Measurements from ENCODE around the gene HES2. TPM values are rescaled to one million over a fixed set of nuclear protein-coding genes. Genes with fewer than 3 reads are reported as not detected.

Gene HES2
- total and polyA plus RNA-seq, 2 donors (not counting 1 experiment from before 2014, with no cell fraction given) = 0.50 TPM; not detected in 1

DNA sequence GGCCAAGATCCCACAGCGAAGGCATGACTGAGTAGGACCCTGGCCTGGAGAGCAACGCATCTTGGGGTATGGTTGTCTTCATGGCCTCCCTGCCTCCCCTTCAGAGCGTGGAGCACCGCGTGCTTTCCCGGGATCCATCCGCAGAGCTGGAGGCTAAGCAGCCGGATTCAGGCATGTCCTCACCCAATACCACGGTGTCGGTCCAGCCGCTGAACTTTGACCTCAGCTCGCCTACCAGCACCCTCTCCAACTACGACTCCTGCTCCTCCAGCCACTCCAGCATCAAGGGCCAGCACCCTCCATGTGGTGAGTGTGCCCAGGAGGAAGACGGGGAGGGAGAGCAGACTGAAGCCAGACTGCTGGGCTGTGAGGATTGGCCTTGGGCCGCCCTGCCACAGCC lies 24.7 kb upstream of the HES2 start:
- no peak overlapping the region for H3K27ac ChIP-seq (ENCODE audit: insufficient read depth, low read length)
- no peak for TF ChIP-seq EZH2 (IDR thresholded peaks at IDR 0.05; ENCODE audit: low read length, missing control alignments)
- TF ChIP-seq, protein P1, sequence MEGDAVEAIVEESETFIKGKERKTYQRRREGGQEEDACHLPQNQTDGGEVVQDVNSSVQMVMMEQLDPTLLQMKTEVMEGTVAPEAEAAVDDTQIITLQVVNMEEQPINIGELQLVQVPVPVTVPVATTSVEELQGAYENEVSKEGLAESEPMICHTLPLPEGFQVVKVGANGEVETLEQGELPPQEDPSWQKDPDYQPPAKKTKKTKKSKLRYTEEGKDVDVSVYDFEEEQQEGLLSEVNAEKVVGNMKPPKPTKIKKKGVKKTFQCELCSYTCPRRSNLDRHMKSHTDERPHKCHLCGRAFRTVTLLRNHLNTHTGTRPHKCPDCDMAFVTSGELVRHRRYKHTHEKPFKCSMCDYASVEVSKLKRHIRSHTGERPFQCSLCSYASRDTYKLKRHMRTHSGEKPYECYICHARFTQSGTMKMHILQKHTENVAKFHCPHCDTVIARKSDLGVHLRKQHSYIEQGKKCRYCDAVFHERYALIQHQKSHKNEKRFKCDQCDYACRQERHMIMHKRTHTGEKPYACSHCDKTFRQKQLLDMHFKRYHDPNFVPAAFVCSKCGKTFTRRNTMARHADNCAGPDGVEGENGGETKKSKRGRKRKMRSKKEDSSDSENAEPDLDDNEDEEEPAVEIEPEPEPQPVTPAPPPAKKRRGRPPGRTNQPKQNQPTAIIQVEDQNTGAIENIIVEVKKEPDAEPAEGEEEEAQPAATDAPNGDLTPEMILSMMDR (conservative IDR thresholded peaks at IDR 0.05 in 1 of 2, IDR thresholded peaks at IDR 0.05 in 1 of 2; ENCODE audit: low read depth in 1 of 2, low read length in 2 of 2) = no peak
- H4K20me1 ChIP-seq (ENCODE audit: control insufficient read depth, extremely low read depth, insufficient read depth, low read length) = no peaks in the 10 kb centered on the region
- H3K4me1 ChIP-seq (ENCODE audit: control insufficient read depth, extremely low read depth, insufficient read depth, low read length) = no peaks in the 10 kb centered on the region
- no peaks in the 10 kb centered on the region for H3K79me2 ChIP-seq (ENCODE audit: control insufficient read depth, insufficient read depth, low read length)
- no peak overlapping the region for H3K9ac ChIP-seq (ENCODE audit: insufficient read depth, low read length)
- no peak overlapping the region for H2AFZ ChIP-seq (ENCODE audit: low read length)
- no peak for DNase-seq (ENCODE audit: low read depth in 2 of 2)
- H3K4me3 ChIP-seq (replicated peaks in 1 of 4; ENCODE audit: control extremely low read depth in 1 of 4, insufficient read depth in 1 of 4, low read depth in 3 of 4, low read length in 4 of 4) = no peak overlapping the region
- H3K36me3 ChIP-seq (ENCODE audit: control insufficient read depth, insufficient read depth, low read length) = no peaks in the 10 kb centered on the region
- no peaks in the 10 kb centered on the region for H3K9me3 ChIP-seq (ENCODE audit: control insufficient read depth, insufficient read depth, low read depth, low read length)
- peaks cover 24% of the 10 kb centered on the region for H3K27me3 ChIP-seq (ENCODE audit: control insufficient read depth, insufficient read depth, low read length)
- H3K4me2 ChIP-seq (ENCODE audit: extremely low read depth, insufficient read depth, low read length) = no peak overlapping the region

DNA sequence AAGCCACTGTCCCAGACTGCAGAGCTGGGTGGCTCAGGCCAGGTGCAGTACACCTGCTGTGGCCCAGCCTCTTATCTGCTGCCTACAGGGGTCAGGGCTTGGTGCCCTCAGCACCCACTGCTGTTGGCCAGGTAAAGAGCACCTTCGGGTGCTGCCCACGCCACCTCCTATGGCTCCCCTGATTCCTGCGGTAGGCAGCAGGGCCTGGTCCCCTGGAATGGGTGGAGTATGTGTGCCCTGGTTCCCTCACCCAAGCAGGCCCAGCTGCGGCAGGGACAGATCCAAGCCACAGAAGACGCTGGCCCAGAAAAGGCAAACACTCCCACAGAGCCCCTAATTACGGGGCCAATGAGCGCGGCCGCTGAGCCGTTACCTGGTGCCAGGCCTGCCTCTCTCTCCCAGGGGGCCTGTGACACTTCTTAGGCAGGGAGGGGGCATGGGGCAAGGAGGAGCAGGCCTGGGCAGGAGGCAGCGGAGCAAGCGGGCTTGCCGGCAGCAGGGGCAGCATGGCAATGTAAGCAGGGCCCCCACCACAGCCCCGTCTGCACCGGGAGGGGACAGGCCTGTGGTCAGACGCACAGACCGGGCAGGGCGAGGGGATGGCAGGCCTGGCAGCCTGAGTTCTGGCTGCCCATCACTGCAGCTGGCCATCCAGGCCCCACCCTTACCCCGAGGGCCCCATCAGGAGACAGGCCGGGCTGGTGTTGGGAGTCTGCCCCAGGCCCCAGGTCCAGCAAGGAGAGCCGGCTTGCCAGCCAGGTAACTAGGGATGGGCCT lies 23.8 kb upstream of the HES2 start:
- Histone ChIP-seq H2AFZ (ENCODE audit: low read length) (no peak overlapping the region), H3K79me2 (ENCODE audit: control insufficient read depth, insufficient read depth, low read length) (no peaks in the 10 kb centered on the region), H3K4me1 (ENCODE audit: control insufficient read depth, extremely low read depth, insufficient read depth, low read length) (no peaks in the 10 kb centered on the region), H3K9me3 (ENCODE audit: control insufficient read depth, insufficient read depth, low read depth, low read length) (no peaks in the 10 kb centered on the region), H3K27me3 (ENCODE audit: control insufficient read depth, insufficient read depth, low read length) (peaks cover 18% of the 10 kb centered on the region), H3K36me3 (ENCODE audit: control insufficient read depth, insufficient read depth, low read length) (no peaks in the 10 kb centered on the region), H3K4me2 (ENCODE audit: extremely low read depth, insufficient read depth, low read length) (no peak overlapping the region), H3K9ac (ENCODE audit: insufficient read depth, low read length) (no peak overlapping the region), H3K27ac (ENCODE audit: insufficient read depth, low read length) (no peak overlapping the region), H4K20me1 (ENCODE audit: control insufficient read depth, extremely low read depth, insufficient read depth, low read length) (no peaks in the 10 kb centered on the region), H3K4me3 (replicated peaks in 1 of 4; ENCODE audit: control extremely low read depth in 1 of 4, insufficient read depth in 1 of 4, low read depth in 3 of 4, low read length in 4 of 4) (no peak overlapping the region)
- no peak for TF ChIP-seq EZH2 (IDR thresholded peaks at IDR 0.05; ENCODE audit: low read length, missing control alignments)
- TF ChIP-seq, protein P1 (conservative IDR thresholded peaks at IDR 0.05 in 1 of 2, IDR thresholded peaks at IDR 0.05 in 1 of 2; ENCODE audit: low read depth in 1 of 2, low read length in 2 of 2) = no peak
- no peak for DNase-seq (ENCODE audit: low read depth in 2 of 2)

DNA sequence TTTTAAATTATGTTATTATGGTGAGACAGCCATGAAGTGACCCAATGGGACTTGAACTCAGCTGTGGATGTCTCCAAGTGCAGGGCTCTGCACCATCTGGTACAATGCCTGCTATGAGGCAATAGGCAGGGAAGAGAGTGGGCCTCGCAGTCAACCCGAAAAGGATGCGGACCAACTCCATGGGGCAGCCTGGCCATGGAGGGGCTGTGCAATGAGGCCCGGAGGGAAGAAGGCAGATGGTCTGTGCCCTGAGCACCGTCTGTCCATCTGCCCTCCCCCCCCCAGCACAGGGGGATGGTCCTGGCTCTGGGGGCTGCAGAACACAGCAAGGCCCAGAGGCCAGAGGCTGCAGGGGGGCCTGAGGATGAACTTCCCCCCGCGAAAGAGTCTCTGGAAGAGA lies 21.9 kb upstream of the HES2 start:
- Histone ChIP-seq H3K27me3 (ENCODE audit: control insufficient read depth, insufficient read depth, low read length) (peaks cover 4% of the 10 kb centered on the region), H3K27ac (ENCODE audit: insufficient read depth, low read length) (no peak overlapping the region), H4K20me1 (ENCODE audit: control insufficient read depth, extremely low read depth, insufficient read depth, low read length) (no peaks in the 10 kb centered on the region), H2AFZ (ENCODE audit: low read length) (no peak overlapping the region), H3K4me3 (replicated peaks in 1 of 4; ENCODE audit: control extremely low read depth in 1 of 4, insufficient read depth in 1 of 4, low read depth in 3 of 4, low read length in 4 of 4) (no peak overlapping the region), H3K9ac (ENCODE audit: insufficient read depth, low read length) (no peak overlapping the region), H3K4me1 (ENCODE audit: control insufficient read depth, extremely low read depth, insufficient read depth, low read length) (no peaks in the 10 kb centered on the region), H3K9me3 (ENCODE audit: control insufficient read depth, insufficient read depth, low read depth, low read length) (no peaks in the 10 kb centered on the region), H3K4me2 (ENCODE audit: extremely low read depth, insufficient read depth, low read length) (no peak overlapping the region), H3K36me3 (ENCODE audit: control insufficient read depth, insufficient read depth, low read length) (no peaks in the 10 kb centered on the region), H3K79me2 (ENCODE audit: control insufficient read depth, insufficient read depth, low read length) (no peaks in the 10 kb centered on the region)
- TF ChIP-seq EZH2 (IDR thresholded peaks at IDR 0.05; ENCODE audit: low read length, missing control alignments) = no peak
- TF ChIP-seq, protein P1 (conservative IDR thresholded peaks at IDR 0.05 in 1 of 2, IDR thresholded peaks at IDR 0.05 in 1 of 2; ENCODE audit: low read depth in 1 of 2, low read length in 2 of 2) = no peak
- DNase-seq (ENCODE audit: low read depth in 2 of 2) = no peak

Data from fibroblast of lung (primary cell).